ENCODE measurements around the gene VCP. TPM values are rescaled to one million over a fixed set of nuclear protein-coding genes. Genes with fewer than 3 reads are reported as not detected.

Gene VCP
- polyA plus RNA-seq, 2 of the 4 experiments (the other 2 are of a cell fraction), result 390 to 428 TPM

- peak overlapping the region; percentile 71 to 86 for H3K27ac ChIP-seq
- no peak for FAIRE-seq
These were observed 44.1 kb upstream of the VCP start for GRCh38 chr9:35116539-35116897.

GRCh38 chr9:35115680-35116538 lies 43.5 kb upstream of the VCP start, which contains the start of gene ATOSB:
Gene ATOSB (minus strand): TSS chr9:35115862. CDS start chr9:35108274, 7,588 bp downstream.
- TF ChIP-seq HEYL (CRISPR knock-in tag; IDR thresholded peaks at IDR 0.05), result no peak
- TF ChIP-seq ZFP36 (IDR thresholded peaks at IDR 0.05; ENCODE audit: borderline replicate concordance, partially characterized antibody), result no peak
- TF ChIP-seq FOSL2 (IDR thresholded peaks at IDR 0.05), result no peak
- 0 out of 2 replicates have a peak, but pooled peaks have one; percentile 19 for TF ChIP-seq FOSL2 (CRISPR knock-in tag; IDR thresholded peaks at IDR 0.05)
- TF ChIP-seq MAX (IDR thresholded peaks at IDR 0.05), result peak; percentile 95
- peak; percentile 35 for TF ChIP-seq POLR2A (IDR thresholded peaks at IDR 0.05; ENCODE audit: low read length)
- no peak for TF ChIP-seq HOXB13 (CRISPR knock-in tag; IDR thresholded peaks at IDR 0.05; ENCODE audit: low read depth)
- TF ChIP-seq BHLHE40 (IDR thresholded peaks at IDR 0.05; ENCODE audit: low read depth, low read length), result peak; percentile 82
- peak; percentile 85 for TF ChIP-seq USF2 (IDR thresholded peaks at IDR 0.05)
- Histone ChIP-seq H3K4me2 (peak within 1 kb of the TSS; percentile 92), H3K27ac (peak within 1 kb of the TSS; percentile 71 to 86), H3K4me1 (peaks cover 31% of the 10 kb centered on the region), H3K9me3 (no peaks in the 10 kb centered on the region), H3K4me3 (peak within 1 kb of the TSS; percentile 48)
- ChIA-PET POLR2A (interaction anchor here (0.8 to 2.2 kb wide), 13 partner anchors 13 to 489 kb away, joined by 3 to 12 read pairs (median 6); partner anchors contain the start of genes FANCG, PIGO, RUSC2 and STOML2), CTCF (interaction anchor here (0.5 to 15.8 kb wide), 27 partner anchors 10 to 616 kb away, joined by 3 to 129 read pairs (median 4); partner anchors contain the start of genes PIGO, TLN1 and VCP)
- FAIRE-seq (no peak), DNase-seq (ENCODE audit: low read depth in 1 of 2, low spot score in 1 of 2) (peak; percentile 91 to 96), ATAC-seq (peak; percentile 63 to 77)
- 3% methylated on average over 34 of the region's 54 CpGs for WGBS (ENCODE audit: missing lambda C conversion rate)

More at GRCh38 chr9:35116539-35116897, 44.1 kb upstream of the VCP start:
- WGBS (ENCODE audit: missing lambda C conversion rate), result 2% methylated on average over 12 of the region's 12 CpGs
- Histone ChIP-seq H3K4me2 (peak overlapping the region; percentile 92), H3K9me3 (no peaks in the 10 kb centered on the region), H3K4me1 (peaks cover 31% of the 10 kb centered on the region), H3K4me3 (peak overlapping the region; percentile 48)
- no peak for DNase-seq (ENCODE audit: low read depth in 1 of 2, low spot score in 1 of 2)
- CTCF ChIA-PET, result interaction anchor here (0.5 to 15.8 kb wide), 40 partner anchors 10 to 615 kb away, joined by 3 to 129 read pairs (median 4); partner anchors contain the start of genes PIGO, TLN1 and UNC13B
- peak; percentile 65; the same call in 1 of the 2 replicates for TF ChIP-seq KDM5A (IDR thresholded peaks at IDR 0.05)
- TF ChIP-seq PHF8 (IDR thresholded peaks at IDR 0.05; ENCODE audit: borderline replicate concordance, low read depth), result 0 out of 2 replicates have a peak, but pooled peaks have one; percentile 28
- no peak for TF ChIP-seq SMC3 (IDR thresholded peaks at IDR 0.05)
- TF ChIP-seq USF2 (IDR thresholded peaks at IDR 0.05), result no peak
- TF ChIP-seq CHD4 (IDR thresholded peaks at IDR 0.05; ENCODE audit: borderline replicate concordance), result no peak
- TF ChIP-seq HES2 (IDR thresholded peaks at IDR 0.05), result no peak
- no peak for TF ChIP-seq SREBF2 (IDR thresholded peaks at IDR 0.05)
- TF ChIP-seq ELK1 (IDR thresholded peaks at IDR 0.05; ENCODE audit: low read depth, low read length), result no peak
- POLR2A ChIA-PET, result interaction anchor here (0.8 to 2.2 kb wide), 10 partner anchors 20 to 488 kb away, joined by 3 to 12 read pairs (median 5); partner anchors contain the start of genes FANCG, PIGO, RUSC2 and TESK1
- peak; percentile 40 to 49 for ATAC-seq

All from A549 (cell line).